ENCODE measurements around the gene GRM4.

DNA sequence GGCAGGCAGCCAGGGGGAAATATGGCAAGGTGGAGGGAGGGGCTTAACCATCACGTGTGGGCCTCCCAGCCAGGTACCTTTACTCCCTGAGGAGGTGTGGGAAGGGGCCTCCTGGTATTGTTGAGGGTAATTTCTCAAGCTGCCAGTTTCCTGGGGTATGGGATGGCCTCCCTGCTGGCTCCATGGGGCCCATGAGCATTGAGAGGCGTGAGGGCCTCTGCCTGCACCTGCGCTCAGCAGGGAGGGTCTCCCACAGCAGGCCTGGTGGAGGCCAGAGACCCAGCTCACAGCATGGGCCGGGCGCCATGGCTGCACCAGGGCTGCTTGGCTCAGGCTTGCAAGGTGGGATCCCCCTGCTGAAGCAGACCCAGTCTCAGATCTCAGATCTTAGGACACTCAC, 113.0 kb downstream of the GRM4 start:
- TF ChIP-seq, protein P1, sequence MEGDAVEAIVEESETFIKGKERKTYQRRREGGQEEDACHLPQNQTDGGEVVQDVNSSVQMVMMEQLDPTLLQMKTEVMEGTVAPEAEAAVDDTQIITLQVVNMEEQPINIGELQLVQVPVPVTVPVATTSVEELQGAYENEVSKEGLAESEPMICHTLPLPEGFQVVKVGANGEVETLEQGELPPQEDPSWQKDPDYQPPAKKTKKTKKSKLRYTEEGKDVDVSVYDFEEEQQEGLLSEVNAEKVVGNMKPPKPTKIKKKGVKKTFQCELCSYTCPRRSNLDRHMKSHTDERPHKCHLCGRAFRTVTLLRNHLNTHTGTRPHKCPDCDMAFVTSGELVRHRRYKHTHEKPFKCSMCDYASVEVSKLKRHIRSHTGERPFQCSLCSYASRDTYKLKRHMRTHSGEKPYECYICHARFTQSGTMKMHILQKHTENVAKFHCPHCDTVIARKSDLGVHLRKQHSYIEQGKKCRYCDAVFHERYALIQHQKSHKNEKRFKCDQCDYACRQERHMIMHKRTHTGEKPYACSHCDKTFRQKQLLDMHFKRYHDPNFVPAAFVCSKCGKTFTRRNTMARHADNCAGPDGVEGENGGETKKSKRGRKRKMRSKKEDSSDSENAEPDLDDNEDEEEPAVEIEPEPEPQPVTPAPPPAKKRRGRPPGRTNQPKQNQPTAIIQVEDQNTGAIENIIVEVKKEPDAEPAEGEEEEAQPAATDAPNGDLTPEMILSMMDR (conservative IDR thresholded peaks at IDR 0.05): no peak
- TF ChIP-seq EZH2 (IDR thresholded peaks at IDR 0.05; ENCODE audit: low read depth): no peak

Data from PC-9 (cell line).